ACC112 (cell line): ENCODE data around the gene KATNBL1.

Source experiments
- H2AFZ ChIP-seq: fragments of 200-600 bp; sonication (generic); one replicate; pipeline ENCODE4 v1.6.0; 2017; ENCODE audit warnings: antibody characterized with exemption, low read length; ENCODE audit not compliant: unreplicated experiment
- H3K27ac ChIP-seq: fragments of 200-600 bp; sonication (generic); 2 replicates; pipeline ENCODE4 v1.5.1; 2014; ENCODE audit warnings: low read depth, mild to moderate bottlenecking, antibody characterized with exemption, low read length, moderate library complexity
- H3K27me3 ChIP-seq: fragments of 200-600 bp; sonication (generic); 2 replicates; pipeline ENCODE4 v1.6.1; 2014; ENCODE audit warnings: mild to moderate bottlenecking, antibody characterized with exemption, low read length, moderate library complexity, mixed read lengths; ENCODE audit not compliant: insufficient read depth
- H3K36me3 ChIP-seq: fragments of 200-600 bp; sonication (generic); 2 replicates; pipeline ENCODE4 v1.6.1; 2016; ENCODE audit warnings: mild to moderate bottlenecking, antibody characterized with exemption, low read length, moderate library complexity, mixed read lengths; ENCODE audit not compliant: insufficient read depth
- H3K4me1 ChIP-seq: fragments of 200-600 bp; sonication (generic); one replicate; pipeline ENCODE4 v1.6.1; 2016; ENCODE audit warnings: low read length, mixed read lengths; ENCODE audit not compliant: insufficient read depth, unreplicated experiment, control insufficient read depth
- H3K4me3 ChIP-seq: fragments of 200-600 bp; sonication (generic); 2 replicates; pipeline ENCODE4 v1.5.1; 2014; ENCODE audit warnings: mild to moderate bottlenecking, low read depth, low read length
- H3K79me2 ChIP-seq: fragments of 200-600 bp; sonication (generic); one replicate; pipeline ENCODE4 v1.6.0; 2016; ENCODE audit warnings: low read length; ENCODE audit not compliant: control insufficient read depth, unreplicated experiment, insufficient read depth

The KATNBL1 gene

GRCh38 chr15:34116620-34117019, 93.3 kb downstream of the KATNBL1 start:
- Histone ChIP-seq H3K36me3 (no peaks in the 10 kb centered on the region), H3K27me3 (no peaks in the 10 kb centered on the region), H3K79me2 (no peaks in the 10 kb centered on the region), H3K4me3 (no peak overlapping the region), H3K4me1 (no peaks in the 10 kb centered on the region), H2AFZ (no peak overlapping the region), H3K27ac (no peak overlapping the region)

GRCh38 chr15:34114739-34115138, 95.2 kb downstream of the KATNBL1 start:
- no peaks in the 10 kb centered on the region for H3K79me2 ChIP-seq
- H3K4me1 ChIP-seq: no peaks in the 10 kb centered on the region
- no peaks in the 10 kb centered on the region for H3K36me3 ChIP-seq
- no peaks in the 10 kb centered on the region for H3K27me3 ChIP-seq
- H3K4me3 ChIP-seq: no peak overlapping the region
- no peak overlapping the region for H3K27ac ChIP-seq
- no peak overlapping the region for H2AFZ ChIP-seq

DNA sequence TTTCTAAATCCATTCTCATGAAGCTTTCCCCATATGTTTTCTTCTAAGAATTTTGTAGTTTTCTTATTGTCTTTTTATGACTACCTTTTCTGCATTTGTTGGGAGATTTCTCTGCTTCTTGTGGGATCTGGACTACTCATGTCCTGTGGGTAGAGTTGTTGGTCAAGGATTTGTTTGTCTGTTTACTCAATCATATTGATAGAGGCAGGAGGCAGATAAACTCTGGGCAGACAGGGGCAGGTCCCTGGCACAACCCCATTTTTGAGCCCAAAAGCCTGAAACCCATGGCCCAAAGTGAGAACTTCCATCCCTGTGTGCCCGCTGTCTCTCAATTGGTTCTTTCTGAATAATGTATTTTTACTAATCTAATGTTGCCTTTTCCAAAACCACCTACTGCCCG, 95.7 kb downstream of the KATNBL1 start:
- H3K4me3 ChIP-seq: no peak overlapping the region
- no peak overlapping the region for H3K27ac ChIP-seq
- no peaks in the 10 kb centered on the region for H3K79me2 ChIP-seq
- H3K27me3 ChIP-seq: no peaks in the 10 kb centered on the region
- no peaks in the 10 kb centered on the region for H3K4me1 ChIP-seq
- no peaks in the 10 kb centered on the region for H3K36me3 ChIP-seq
- no peak overlapping the region for H2AFZ ChIP-seq

DNA sequence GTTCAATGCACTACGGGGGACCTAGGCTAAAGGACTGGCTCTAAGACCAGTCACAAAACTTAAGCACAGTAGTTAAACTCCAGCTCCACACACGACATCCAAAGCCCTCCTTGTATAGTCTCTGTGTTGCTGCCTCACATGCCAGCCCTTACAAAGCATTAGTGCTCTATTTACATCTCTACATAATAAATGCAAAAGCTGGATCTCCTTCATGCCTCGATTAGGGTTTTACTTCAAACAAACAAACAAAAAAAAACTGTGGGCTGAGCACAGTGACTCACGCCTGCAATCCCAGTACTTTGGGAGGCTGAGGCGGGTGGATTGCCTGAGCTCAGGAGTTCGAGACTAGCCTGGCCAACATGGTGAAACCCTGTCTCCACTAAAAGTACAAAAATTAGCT, 98.4 kb downstream of the KATNBL1 start:
- Histone ChIP-seq H3K4me1 (no peaks in the 10 kb centered on the region), H3K4me3 (no peak overlapping the region), H3K27ac (no peak overlapping the region), H3K36me3 (no peaks in the 10 kb centered on the region), H2AFZ (no peak overlapping the region), H3K27me3 (no peaks in the 10 kb centered on the region), H3K79me2 (no peaks in the 10 kb centered on the region)

DNA sequence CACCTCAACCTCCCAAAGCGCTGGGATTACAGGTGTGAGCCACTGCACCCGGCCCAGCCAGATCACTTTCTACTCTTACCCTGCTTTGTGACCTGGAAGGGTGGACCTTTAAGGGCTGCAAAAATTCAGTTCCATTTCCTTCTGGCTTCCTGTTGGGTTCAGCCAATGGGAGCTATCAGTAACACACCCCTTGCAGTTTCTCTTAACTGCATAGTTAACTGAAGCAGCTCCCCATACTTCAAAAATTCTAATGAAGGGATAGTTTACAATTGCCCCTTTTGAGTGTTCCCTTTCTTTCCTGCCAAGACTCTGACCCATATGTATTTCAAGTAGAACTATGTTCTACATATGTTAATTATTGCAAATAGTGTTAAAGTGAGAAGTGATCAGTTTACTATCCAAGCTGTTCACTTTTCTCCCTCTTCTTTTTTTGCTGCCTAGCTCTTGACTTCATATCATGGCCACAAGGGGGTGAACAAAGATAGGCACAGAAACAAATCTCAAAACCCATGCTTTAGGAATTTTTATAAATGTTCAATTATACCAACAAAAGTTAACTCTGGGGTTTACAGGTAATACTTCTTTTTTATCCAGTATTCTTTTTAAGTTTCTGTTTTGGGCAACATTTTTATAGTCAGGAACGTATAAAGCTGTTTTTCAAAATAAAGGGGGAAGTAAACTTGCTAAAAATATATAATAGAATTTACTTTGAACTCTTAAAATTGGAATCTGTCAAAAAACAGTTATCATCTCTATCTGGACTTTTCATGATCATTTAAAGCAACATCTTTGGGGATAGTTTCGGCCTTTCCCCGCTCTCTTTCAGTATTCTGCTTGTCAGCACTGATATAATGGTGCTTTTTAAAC, 99.9 kb downstream of the KATNBL1 start:
- no peaks in the 10 kb centered on the region for H3K4me1 ChIP-seq
- H3K27ac ChIP-seq: no peak overlapping the region
- peak overlapping the region; percentile 84 for H2AFZ ChIP-seq
- H3K36me3 ChIP-seq: no peaks in the 10 kb centered on the region
- H3K79me2 ChIP-seq: no peaks in the 10 kb centered on the region
- no peaks in the 10 kb centered on the region for H3K27me3 ChIP-seq
- no peak overlapping the region for H3K4me3 ChIP-seq

- H3K27me3 ChIP-seq: no peaks in the 10 kb centered on the region
- H3K4me3 ChIP-seq: no peak overlapping the region
- peaks cover 16% of the 10 kb centered on the region for H3K79me2 ChIP-seq
Measured at GRCh38 chr15:34107315-34107714, 102.6 kb downstream of the KATNBL1 start.

GRCh38 chr15:34106423-34106822, 103.5 kb downstream of the KATNBL1 start:
- no peak overlapping the region for H3K4me3 ChIP-seq
- H3K36me3 ChIP-seq: peaks cover 8% of the 10 kb centered on the region; the same call in 1 of the 2 replicates
- no peak overlapping the region for H3K27ac ChIP-seq
- H3K4me1 ChIP-seq: peaks cover 8% of the 10 kb centered on the region
- H3K79me2 ChIP-seq: peaks cover 20% of the 10 kb centered on the region
- H2AFZ ChIP-seq: no peak overlapping the region
- H3K27me3 ChIP-seq: no peaks in the 10 kb centered on the region

More at GRCh38 chr15:34107315-34107714, 102.6 kb downstream of the KATNBL1 start:
- peaks cover 8% of the 10 kb centered on the region; the same call in 1 of the 2 replicates for H3K36me3 ChIP-seq
- no peak overlapping the region for H3K27ac ChIP-seq
- H2AFZ ChIP-seq: no peak overlapping the region
- H3K4me1 ChIP-seq: peaks cover 8% of the 10 kb centered on the region

DNA sequence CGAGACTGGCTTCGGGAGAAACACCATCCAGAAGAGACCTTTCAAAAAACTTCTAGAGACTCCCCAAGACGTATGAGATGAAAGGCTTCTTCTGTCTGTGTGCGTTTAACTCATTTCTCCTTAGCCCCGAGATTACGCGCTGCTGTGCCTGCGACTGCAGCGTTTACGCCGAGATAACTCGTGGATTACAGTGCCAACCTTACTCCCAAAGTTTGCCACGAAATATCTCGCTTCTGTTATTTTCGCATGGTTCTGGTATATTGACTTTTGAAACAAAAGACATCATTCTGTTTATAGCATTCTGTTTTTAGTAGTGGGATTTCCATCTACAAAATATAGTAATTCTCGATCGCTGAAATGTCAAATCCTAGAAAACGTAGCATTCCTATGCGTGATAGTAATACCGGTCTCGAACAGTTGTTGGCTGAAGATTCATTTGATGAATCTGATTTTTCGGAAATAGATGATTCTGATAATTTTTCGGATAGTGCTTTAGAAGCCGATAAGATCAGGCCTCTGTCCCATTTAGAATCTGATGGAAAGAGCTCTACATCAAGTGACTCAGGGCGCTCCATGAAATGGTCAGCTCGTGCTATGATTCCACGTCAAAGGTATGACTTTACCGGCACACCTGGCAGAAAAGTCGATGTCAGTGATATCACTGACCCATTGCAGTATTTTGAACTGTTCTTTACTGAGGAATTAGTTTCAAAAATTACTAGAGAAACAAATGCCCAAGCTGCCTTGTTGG, 107.5 kb downstream of the KATNBL1 start:
- Histone ChIP-seq H3K4me1 (peaks cover 23% of the 10 kb centered on the region), H3K36me3 (peaks cover 8% of the 10 kb centered on the region; the same call in 1 of the 2 replicates)

GRCh38 chr15:34101366-34102174, 108.3 kb downstream of the KATNBL1 start, which contains the start of the genes EMC7 and PGBD4:
Gene EMC7, minus strand, starts transcription at chr15:34101862. Its CDS starts 23 bp downstream, at chr15:34101839.
Gene PGBD4, plus strand, starts transcription at chr15:34102083. Its CDS starts 449 bp downstream, at chr15:34102532.
- Histone ChIP-seq H3K4me3 (peak within 1 kb of the TSS; percentile 96), H3K4me1 (peaks cover 23% of the 10 kb centered on the region), H2AFZ (peak within 1 kb of the TSS; percentile 91), H3K27ac (peak within 1 kb of the TSS; percentile 89), H3K27me3 (no peaks in the 10 kb centered on the region), H3K36me3 (peaks cover 8% of the 10 kb centered on the region; the same call in 1 of the 2 replicates), H3K79me2 (peaks cover 57% of the 10 kb centered on the region)

More for the DNA sequence above, 107.5 kb downstream of the KATNBL1 start:
- peaks cover 54% of the 10 kb centered on the region for H3K79me2 ChIP-seq
- H2AFZ ChIP-seq: peak overlapping the region; percentile 91
- peak overlapping the region; percentile 96 for H3K4me3 ChIP-seq
- H3K27ac ChIP-seq: peak overlapping the region; percentile 89
- H3K27me3 ChIP-seq: no peaks in the 10 kb centered on the region

GRCh38 chr15:34099914-34100313, 110.0 kb downstream of the KATNBL1 start:
- Histone ChIP-seq H3K4me1 (peaks cover 23% of the 10 kb centered on the region), H3K27me3 (no peaks in the 10 kb centered on the region), H2AFZ (no peak overlapping the region), H3K36me3 (peaks cover 11% of the 10 kb centered on the region), H3K27ac (no peak overlapping the region), H3K79me2 (peaks cover 65% of the 10 kb centered on the region), H3K4me3 (peak overlapping the region; percentile 96)
